NCI-H1930 (cell line): Measurements from ENCODE around the gene TRIM31.
A peak's percentile ranks its signal among the peaks of the same experiment; 100 is the strongest.

ENCODE experiments used
- DNase-seq, 2 experiments: peaks; one replicate each; lab custom pipeline; 2025; lab: John Stamatoyannopoulos, UW

TRIM31 gene

GRCh38 chr6:30075790-30076732 lies 36.8 kb downstream of the TRIM31 start:
- DNase-seq: peak in 1 of 2 experiments; percentile 14

GRCh38 chr6:30075094-30075789 lies 37.6 kb downstream of the TRIM31 start, which contains the start of gene RNF39:
Gene RNF39 (minus strand): TSS chr6:30075769. CDS start chr6:30075585, 184 bp downstream.
- no peak for DNase-seq

- no peak for DNase-seq
Measured at GRCh38 chr6:30074331-30075093, 38.4 kb downstream of the TRIM31 start.

GRCh38 chr6:30073489-30074235 lies 39.2 kb downstream of the TRIM31 start:
- DNase-seq: no peak

- DNase-seq: no peak
Measured at GRCh38 chr6:30071858-30072257, 41.0 kb downstream of the TRIM31 start.

- DNase-seq: no peak
Measured at GRCh38 chr6:30071081-30071818, 41.6 kb downstream of the TRIM31 start.

GRCh38 chr6:30067460-30068139 lies 45.3 kb downstream of the TRIM31 start:
- DNase-seq: no peak

GRCh38 chr6:30066577-30067459 lies 46.1 kb downstream of the TRIM31 start, which contains the start of gene PPP1R11:
Gene PPP1R11 (plus strand): TSS chr6:30067198. CDS start chr6:30067411, 213 bp downstream.
- DNase-seq: peak; percentile 97 to 99

- no peak for DNase-seq
Measured at GRCh38 chr6:30066082-30066481, 46.8 kb downstream of the TRIM31 start.

GRCh38 chr6:30063315-30063714 lies 49.6 kb downstream of the TRIM31 start:
- DNase-seq: no peak

GRCh38 chr6:30062471-30063178 lies 50.3 kb downstream of the TRIM31 start:
- DNase-seq: no peak

- no peak for DNase-seq
Measured at GRCh38 chr6:30061858-30062458, 50.9 kb downstream of the TRIM31 start.

GRCh38 chr6:30061092-30061857 lies 51.6 kb downstream of the TRIM31 start, which contains the start of gene POLR1H:
Gene POLR1H (plus strand): TSS chr6:30061265. CDS start chr6:30061525, 260 bp downstream.
- peak; percentile 89 to 97 for DNase-seq

- no peak for DNase-seq
Measured at GRCh38 chr6:30060606-30061091, 52.2 kb downstream of the TRIM31 start.

GRCh38 chr6:30055513-30055912 lies 57.4 kb downstream of the TRIM31 start:
- no peak for DNase-seq

GRCh38 chr6:30053682-30054081 lies 59.2 kb downstream of the TRIM31 start:
- no peak for DNase-seq
